Activated B cell treated with CpG ODN at 0.5 μM for 24 hours (primary cell): Measurements from ENCODE around the gene TBCK. TPM values are rescaled to one million over a fixed set of nuclear protein-coding genes. Genes with fewer than 3 reads are reported as not detected.

ENCODE experiments used
- ATAC-seq: fragments of 200-7000 bp; cut with Tn5 transposase; one replicate; pipeline ENCODE4 v1.10.0; 2021; ENCODE audit warnings: low read depth, mild to moderate bottlenecking, moderate library complexity
- CTCF ChIA-PET: fragments of 350-600 bp; sonication (Branson Sonifier 250); formaldehyde crosslinking; loops from one replicate; lab custom pipeline; 2021; ENCODE audit warnings: antibody characterized with exemption; lab: Charles Lee
- POLR2A ChIA-PET: fragments of 350-600 bp; sonication (Branson Sonifier 250); formaldehyde crosslinking; loops from one replicate; lab custom pipeline; 2021; ENCODE audit warnings: antibody characterized with exemption; lab: Charles Lee
- DNase-seq: peaks from one replicate; pipeline ENCODE4 v3.0.0; 2022
- H3K27ac Mint-ChIP-seq: one replicate; pipeline ENCODE4 v1.8.0; 2020; ENCODE audit warnings: mixed read lengths
- H3K27me3 Mint-ChIP-seq: one replicate; pipeline ENCODE4 v1.8.0; 2021; ENCODE audit warnings: mixed read lengths
- H3K36me3 Mint-ChIP-seq: one replicate; pipeline ENCODE4 v1.8.0; 2021; ENCODE audit warnings: low read depth, mixed read lengths
- H3K4me1 Mint-ChIP-seq: one replicate; pipeline ENCODE4 v1.8.0; 2021; ENCODE audit warnings: mixed read lengths
- H3K4me3 Mint-ChIP-seq: one replicate; pipeline ENCODE4 v1.8.0; 2020; ENCODE audit warnings: mild to moderate bottlenecking, mixed read lengths
- H3K9me3 Mint-ChIP-seq: one replicate; pipeline ENCODE4 v1.8.0; 2020; ENCODE audit warnings: mixed read lengths
- CTCF ChIP-seq: fragments of 200-600 bp; IDR thresholded peaks from one replicate; pipeline ENCODE4 v1.8.0; 2022; ENCODE audit warnings: antibody characterized with exemption, mild to moderate bottlenecking
- intact Hi-C: fragments of 100-400 bp; cut with micrococcal nuclease; formaldehyde crosslinking; loops from one replicate; pipeline ENCODE4 v1.15.1; 2024
- total RNA-seq: library from RNA; stranded (reverse); gene quantifications from 2 replicates; pipeline ENCODE4 v1.2.3, GENCODE V29; 2022

Gene TBCK
- total RNA-seq, 1 donor from 2014 or later = 60.1 TPM

- Mint-ChIP-seq H3K4me1 (no peaks in the 10 kb centered on the region), H3K27me3 (no peaks in the 10 kb centered on the region), H3K9me3 (peaks cover 50% of the 10 kb centered on the region), H3K27ac (no peak overlapping the region), H3K4me3 (no peak overlapping the region), H3K36me3 (peaks cover 98% of the 10 kb centered on the region)
- ChIA-PET CTCF (no interaction called here), POLR2A (no interaction called here)
- TF ChIP-seq CTCF = no peak
- ATAC-seq (no peak), DNase-seq (no peak)
- intact Hi-C loops = no loop called here
Observed at GRCh38 chr4:106109929-106110328, 206.1 kb downstream of the TBCK start.

- ChIA-PET POLR2A (no interaction called here), CTCF (no interaction called here)
- H3K36me3 Mint-ChIP-seq = peaks cover 81% of the 10 kb centered on the region
- H3K27me3 Mint-ChIP-seq = no peaks in the 10 kb centered on the region
- H3K4me3 Mint-ChIP-seq = no peak overlapping the region
- DNase-seq (no peak), ATAC-seq (no peak)
- no peak overlapping the region for H3K27ac Mint-ChIP-seq
- peaks cover 23% of the 10 kb centered on the region for H3K9me3 Mint-ChIP-seq
- TF ChIP-seq CTCF = no peak
- intact Hi-C loops = no loop called here
- H3K4me1 Mint-ChIP-seq = no peaks in the 10 kb centered on the region
Observed at GRCh38 chr4:106105697-106106096, 210.3 kb downstream of the TBCK start.

GRCh38 chr4:106104276-106104675 lies 211.7 kb downstream of the TBCK start:
- ChIA-PET CTCF (no interaction called here), POLR2A (no interaction called here)
- ATAC-seq (no peak), DNase-seq (no peak)
- H3K27ac Mint-ChIP-seq = no peak overlapping the region
- no peaks in the 10 kb centered on the region for H3K27me3 Mint-ChIP-seq
- H3K4me1 Mint-ChIP-seq = no peaks in the 10 kb centered on the region
- no peak overlapping the region for H3K4me3 Mint-ChIP-seq
- H3K36me3 Mint-ChIP-seq = peaks cover 73% of the 10 kb centered on the region
- peaks cover 12% of the 10 kb centered on the region for H3K9me3 Mint-ChIP-seq
- no peak for TF ChIP-seq CTCF
- intact Hi-C loops = no loop called here

DNA sequence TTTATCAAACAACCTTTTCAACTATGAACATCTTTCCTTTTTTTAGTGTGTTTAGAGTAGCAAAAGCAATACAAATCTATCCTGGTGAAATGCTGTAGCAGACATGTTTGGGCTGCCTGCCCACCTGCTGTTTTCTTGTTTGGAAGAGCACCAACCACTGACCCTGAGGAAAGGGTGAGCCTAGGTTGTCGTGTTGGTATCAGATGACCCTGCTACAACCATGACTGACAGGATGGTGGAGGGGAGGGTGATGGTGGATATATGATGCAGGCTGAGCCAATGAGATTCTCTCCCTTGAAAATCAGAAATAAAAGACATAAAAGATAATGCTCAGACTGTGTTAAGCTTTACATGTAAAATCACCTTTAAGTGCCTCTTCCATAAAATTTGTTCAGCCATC lies 219.6 kb downstream of the TBCK start:
- H3K27ac Mint-ChIP-seq = no peak overlapping the region
- H3K9me3 Mint-ChIP-seq = peaks cover 5% of the 10 kb centered on the region
- ChIA-PET CTCF (no interaction called here), POLR2A (no interaction called here)
- H3K4me3 Mint-ChIP-seq = no peak overlapping the region
- intact Hi-C loops = no loop called here
- peaks cover 58% of the 10 kb centered on the region for H3K36me3 Mint-ChIP-seq
- no peak for TF ChIP-seq CTCF
- no peaks in the 10 kb centered on the region for H3K27me3 Mint-ChIP-seq
- DNase-seq (no peak), ATAC-seq (no peak)
- H3K4me1 Mint-ChIP-seq = no peaks in the 10 kb centered on the region

GRCh38 chr4:106095408-106095807 lies 220.6 kb downstream of the TBCK start:
- ATAC-seq (no peak), DNase-seq (no peak)
- ChIA-PET POLR2A (no interaction called here), CTCF (no interaction called here)
- H3K4me3 Mint-ChIP-seq = no peak overlapping the region
- no peak overlapping the region for H3K27ac Mint-ChIP-seq
- no peaks in the 10 kb centered on the region for H3K27me3 Mint-ChIP-seq
- H3K36me3 Mint-ChIP-seq = peaks cover 62% of the 10 kb centered on the region
- H3K4me1 Mint-ChIP-seq = no peaks in the 10 kb centered on the region
- TF ChIP-seq CTCF = no peak
- peaks cover 13% of the 10 kb centered on the region for H3K9me3 Mint-ChIP-seq
- intact Hi-C loops = no loop called here
